WERI-Rb-1 (cell line): ENCODE measurements around the gene PEX7.
A peak's percentile ranks its signal among the peaks of the same experiment; 100 is the strongest.
"Not testable (repeated sequence)": the region's sequence is repeated elsewhere in the genome, so short reads cannot be mapped to it uniquely, and the experiment has no call there.

Experiments
- DNase-seq: peaks from one replicate; pipeline ENCODE4 v3.0.0-alpha.2; 2020
- H3K27ac ChIP-seq: fragments of 250-450 bp; sonication (Bioruptor Pico); 2 replicates; pipeline ENCODE4 v1.5.1; 2020; ENCODE audit warnings: mild to moderate bottlenecking, moderate library complexity
- H3K27me3 ChIP-seq: fragments of 250-450 bp; sonication (Bioruptor Pico); 2 replicates; pipeline ENCODE4 v1.5.1; 2021; ENCODE audit warnings: mild to moderate bottlenecking, low read depth, moderate library complexity; ENCODE audit not compliant: insufficient read depth, severe bottlenecking
- H3K36me3 ChIP-seq: fragments of 250-450 bp; sonication (Bioruptor Pico); 2 replicates; pipeline ENCODE4 v1.5.1; 2020; ENCODE audit warnings: mild to moderate bottlenecking, moderate library complexity
- H3K4me3 ChIP-seq: 2 replicates; pipeline ENCODE4 v1.5.1; 2011; ENCODE audit warnings: low read depth, mild to moderate bottlenecking, control low read depth, low read length
- H3K9me3 ChIP-seq: fragments of 250-450 bp; sonication (Bioruptor Pico); 2 replicates; pipeline ENCODE4 v1.5.1; 2021; ENCODE audit warnings: mild to moderate bottlenecking, moderate library complexity; ENCODE audit not compliant: severe bottlenecking
- CTCF ChIP-seq: IDR thresholded peaks from 2 replicates; pipeline ENCODE4 v1.5.1; 2011; ENCODE audit warnings: low read depth, mild to moderate bottlenecking, control low read depth, inconsistent platforms, low read length

The PEX7 gene

GRCh38 chr6:136803608-136804007 lies 18.8 kb upstream of the PEX7 start:
- no peaks in the 10 kb centered on the region for H3K27me3 ChIP-seq
- no peak overlapping the region for H3K27ac ChIP-seq
- no peaks in the 10 kb centered on the region for H3K36me3 ChIP-seq
- no peak for TF ChIP-seq CTCF
- no peak overlapping the region for H3K4me3 ChIP-seq
- DNase-seq = no peak
- no peaks in the 10 kb centered on the region for H3K9me3 ChIP-seq

- no peaks in the 10 kb centered on the region for H3K36me3 ChIP-seq
- no peak for TF ChIP-seq CTCF
- H3K27ac ChIP-seq = no peak overlapping the region
- peak; percentile 73 for DNase-seq
- H3K27me3 ChIP-seq = no peaks in the 10 kb centered on the region
- no peaks in the 10 kb centered on the region for H3K9me3 ChIP-seq
- H3K4me3 ChIP-seq = no peak overlapping the region
These were observed 13.1 kb upstream of the PEX7 start for GRCh38 chr6:136809091-136809860.

- Histone ChIP-seq H3K27me3 (no peaks in the 10 kb centered on the region), H3K4me3 (no peak overlapping the region), H3K27ac (no peak overlapping the region), H3K36me3 (no peaks in the 10 kb centered on the region), H3K9me3 (no peaks in the 10 kb centered on the region)
- no peak for DNase-seq
- TF ChIP-seq CTCF = no peak
These were observed 11.1 kb upstream of the PEX7 start for GRCh38 chr6:136811272-136811671.

GRCh38 chr6:136812174-136812573 lies 10.2 kb upstream of the PEX7 start:
- DNase-seq = peak; percentile 64
- H3K27ac ChIP-seq = no peak overlapping the region
- H3K27me3 ChIP-seq = no peaks in the 10 kb centered on the region
- no peaks in the 10 kb centered on the region for H3K9me3 ChIP-seq
- no peak for TF ChIP-seq CTCF
- H3K4me3 ChIP-seq = no peak overlapping the region
- no peaks in the 10 kb centered on the region for H3K36me3 ChIP-seq

GRCh38 chr6:136815608-136816007 lies 6.8 kb upstream of the PEX7 start:
- not testable (repeated sequence) for H3K9me3 ChIP-seq, H3K4me3 ChIP-seq, H3K36me3 ChIP-seq, H3K27ac ChIP-seq, H3K27me3 ChIP-seq, DNase-seq

- TF ChIP-seq CTCF = no peak
- no peaks in the 10 kb centered on the region for H3K9me3 ChIP-seq
- H3K27me3 ChIP-seq = no peaks in the 10 kb centered on the region
- H3K27ac ChIP-seq = no peak overlapping the region
- H3K4me3 ChIP-seq = no peak overlapping the region
- H3K36me3 ChIP-seq = no peaks in the 10 kb centered on the region
- DNase-seq = no peak
These were observed 5.7 kb upstream of the PEX7 start for GRCh38 chr6:136816656-136817055.
